Measurements from ENCODE around the gene TMEM129.

DNA sequence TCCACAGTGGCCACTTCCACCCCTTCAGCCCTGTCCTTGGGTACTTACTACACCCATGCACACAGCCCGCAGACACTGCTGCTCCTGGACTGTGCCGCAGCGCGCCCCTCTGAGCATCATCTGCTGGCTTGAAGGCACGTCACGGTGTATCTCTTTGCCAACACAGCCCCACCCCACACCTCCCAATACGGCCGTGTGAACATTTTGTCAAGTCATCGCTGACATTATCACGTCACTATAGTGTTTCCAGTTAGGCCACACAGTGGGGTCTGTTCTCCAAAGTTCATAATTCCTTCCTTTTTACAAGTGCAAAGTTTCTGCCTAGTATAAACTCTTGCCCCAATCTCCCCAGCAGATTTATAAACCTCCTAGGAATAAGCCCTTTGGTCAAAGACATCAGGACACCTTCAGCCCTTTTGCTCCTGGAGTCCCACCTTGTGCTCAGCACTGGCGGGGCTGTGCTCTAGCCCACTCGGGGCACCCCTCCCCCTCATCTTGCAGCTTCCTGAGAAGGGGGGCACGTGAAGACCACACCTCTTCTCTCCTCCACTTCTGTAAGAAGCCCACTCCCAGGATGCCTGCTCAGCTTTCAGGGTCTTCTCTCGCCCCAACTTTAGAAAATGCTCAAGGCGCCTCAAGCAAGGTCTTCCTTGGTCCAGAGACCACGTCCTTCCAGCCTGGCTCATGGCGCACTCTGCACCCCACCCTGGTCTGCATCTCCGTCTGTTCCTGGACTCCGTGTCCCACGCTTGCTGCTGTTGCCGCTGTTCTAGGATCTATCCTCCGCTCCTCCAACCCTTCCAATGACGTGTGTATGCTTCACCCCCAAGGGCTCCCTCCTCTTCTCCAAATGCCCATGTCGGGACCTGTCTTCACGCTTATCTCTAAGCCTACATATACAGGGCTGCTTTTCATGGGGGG lies 44.3 kb downstream of the TMEM129 start:
- TF ChIP-seq CTCF (conservative IDR thresholded peaks at IDR 0.05; ENCODE audit: low read depth in 2 of 2) (no peak), EZH2phosphoT487 (IDR thresholded peaks at IDR 0.05; ENCODE audit: unreplicated experiment) (no peak), EZH2 (IDR thresholded peaks at IDR 0.05; ENCODE audit: low read depth, unreplicated experiment) (no peak), POLR2AphosphoS5 (IDR thresholded peaks at IDR 0.05; ENCODE audit: low read depth) (no peak), STAT1 (IDR thresholded peaks at IDR 0.05; ENCODE audit: unreplicated experiment) (no peak), CREB1 (CRISPR knock-in tag; IDR thresholded peaks at IDR 0.05; ENCODE audit: low read depth) (no peak), ZNF114 (CRISPR knock-in tag; IDR thresholded peaks at IDR 0.05) (no peak), JUNB (IDR thresholded peaks at IDR 0.05; ENCODE audit: unreplicated experiment) (no peak), NANOG (IDR thresholded peaks at IDR 0.05; ENCODE audit: borderline replicate concordance) (no peak), ZNF462 (CRISPR knock-in tag; IDR thresholded peaks at IDR 0.05) (no peak)
- TF ChIP-seq, protein P1, sequence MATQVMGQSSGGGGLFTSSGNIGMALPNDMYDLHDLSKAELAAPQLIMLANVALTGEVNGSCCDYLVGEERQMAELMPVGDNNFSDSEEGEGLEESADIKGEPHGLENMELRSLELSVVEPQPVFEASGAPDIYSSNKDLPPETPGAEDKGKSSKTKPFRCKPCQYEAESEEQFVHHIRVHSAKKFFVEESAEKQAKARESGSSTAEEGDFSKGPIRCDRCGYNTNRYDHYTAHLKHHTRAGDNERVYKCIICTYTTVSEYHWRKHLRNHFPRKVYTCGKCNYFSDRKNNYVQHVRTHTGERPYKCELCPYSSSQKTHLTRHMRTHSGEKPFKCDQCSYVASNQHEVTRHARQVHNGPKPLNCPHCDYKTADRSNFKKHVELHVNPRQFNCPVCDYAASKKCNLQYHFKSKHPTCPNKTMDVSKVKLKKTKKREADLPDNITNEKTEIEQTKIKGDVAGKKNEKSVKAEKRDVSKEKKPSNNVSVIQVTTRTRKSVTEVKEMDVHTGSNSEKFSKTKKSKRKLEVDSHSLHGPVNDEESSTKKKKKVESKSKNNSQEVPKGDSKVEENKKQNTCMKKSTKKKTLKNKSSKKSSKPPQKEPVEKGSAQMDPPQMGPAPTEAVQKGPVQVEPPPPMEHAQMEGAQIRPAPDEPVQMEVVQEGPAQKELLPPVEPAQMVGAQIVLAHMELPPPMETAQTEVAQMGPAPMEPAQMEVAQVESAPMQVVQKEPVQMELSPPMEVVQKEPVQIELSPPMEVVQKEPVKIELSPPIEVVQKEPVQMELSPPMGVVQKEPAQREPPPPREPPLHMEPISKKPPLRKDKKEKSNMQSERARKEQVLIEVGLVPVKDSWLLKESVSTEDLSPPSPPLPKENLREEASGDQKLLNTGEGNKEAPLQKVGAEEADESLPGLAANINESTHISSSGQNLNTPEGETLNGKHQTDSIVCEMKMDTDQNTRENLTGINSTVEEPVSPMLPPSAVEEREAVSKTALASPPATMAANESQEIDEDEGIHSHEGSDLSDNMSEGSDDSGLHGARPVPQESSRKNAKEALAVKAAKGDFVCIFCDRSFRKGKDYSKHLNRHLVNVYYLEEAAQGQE (IDR thresholded peaks at IDR 0.05; ENCODE audit: unreplicated experiment) = no peak
- TF ChIP-seq, protein P2, sequence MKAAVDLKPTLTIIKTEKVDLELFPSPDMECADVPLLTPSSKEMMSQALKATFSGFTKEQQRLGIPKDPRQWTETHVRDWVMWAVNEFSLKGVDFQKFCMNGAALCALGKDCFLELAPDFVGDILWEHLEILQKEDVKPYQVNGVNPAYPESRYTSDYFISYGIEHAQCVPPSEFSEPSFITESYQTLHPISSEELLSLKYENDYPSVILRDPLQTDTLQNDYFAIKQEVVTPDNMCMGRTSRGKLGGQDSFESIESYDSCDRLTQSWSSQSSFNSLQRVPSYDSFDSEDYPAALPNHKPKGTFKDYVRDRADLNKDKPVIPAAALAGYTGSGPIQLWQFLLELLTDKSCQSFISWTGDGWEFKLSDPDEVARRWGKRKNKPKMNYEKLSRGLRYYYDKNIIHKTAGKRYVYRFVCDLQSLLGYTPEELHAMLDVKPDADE (IDR thresholded peaks at IDR 0.05) = no peak

Data from GM23338 (cell line).